GM12872 (cell line): ENCODE results near the gene HRK.

ENCODE experiments used
- TF ChIP-seq, protein P1 (sequence below): IDR thresholded peaks from 3 replicates; pipeline ENCODE4 v1.5.1; 2011; ENCODE audit warnings: low read depth, mild to moderate bottlenecking, low read length, moderate library complexity; ENCODE audit not compliant: insufficient read depth

The HRK gene

DNA sequence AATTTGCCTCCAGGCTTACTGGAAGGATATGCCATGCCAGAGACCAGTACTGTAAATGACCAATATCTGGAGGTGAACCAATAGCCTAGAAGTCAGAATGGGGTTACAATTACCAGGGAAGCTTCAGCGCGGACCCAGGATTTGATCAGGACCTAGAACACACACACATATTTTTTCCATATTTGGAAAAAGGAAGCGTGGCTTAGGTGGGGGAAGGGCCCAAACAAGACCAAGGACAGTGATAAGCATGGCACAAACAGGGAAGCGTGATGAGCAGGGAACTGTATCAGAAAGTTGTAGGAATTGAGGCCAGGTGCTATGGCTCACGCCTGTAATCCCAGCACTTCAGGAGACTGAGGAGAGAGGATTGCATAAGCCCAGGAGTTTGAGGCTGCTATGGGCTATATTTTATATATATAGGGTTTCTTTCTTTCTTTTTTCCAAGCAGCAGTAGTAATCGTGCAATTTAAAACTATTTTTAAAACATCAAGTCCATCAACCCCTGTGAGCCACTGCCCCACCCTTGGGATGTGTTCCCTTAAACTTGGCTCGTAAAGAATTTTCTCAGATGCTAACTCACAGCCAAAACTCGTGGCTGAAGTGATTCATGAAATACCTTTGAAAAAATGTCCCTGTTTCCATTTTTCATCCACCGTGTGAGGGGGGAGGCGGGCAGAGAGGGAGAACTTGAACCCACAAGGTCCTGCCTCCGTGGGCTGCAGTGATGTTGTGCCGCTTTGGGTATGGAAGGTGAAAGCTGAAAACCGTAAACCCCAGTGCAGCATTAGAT, 16.7 kb downstream of the HRK start:
- TF ChIP-seq, protein P1, sequence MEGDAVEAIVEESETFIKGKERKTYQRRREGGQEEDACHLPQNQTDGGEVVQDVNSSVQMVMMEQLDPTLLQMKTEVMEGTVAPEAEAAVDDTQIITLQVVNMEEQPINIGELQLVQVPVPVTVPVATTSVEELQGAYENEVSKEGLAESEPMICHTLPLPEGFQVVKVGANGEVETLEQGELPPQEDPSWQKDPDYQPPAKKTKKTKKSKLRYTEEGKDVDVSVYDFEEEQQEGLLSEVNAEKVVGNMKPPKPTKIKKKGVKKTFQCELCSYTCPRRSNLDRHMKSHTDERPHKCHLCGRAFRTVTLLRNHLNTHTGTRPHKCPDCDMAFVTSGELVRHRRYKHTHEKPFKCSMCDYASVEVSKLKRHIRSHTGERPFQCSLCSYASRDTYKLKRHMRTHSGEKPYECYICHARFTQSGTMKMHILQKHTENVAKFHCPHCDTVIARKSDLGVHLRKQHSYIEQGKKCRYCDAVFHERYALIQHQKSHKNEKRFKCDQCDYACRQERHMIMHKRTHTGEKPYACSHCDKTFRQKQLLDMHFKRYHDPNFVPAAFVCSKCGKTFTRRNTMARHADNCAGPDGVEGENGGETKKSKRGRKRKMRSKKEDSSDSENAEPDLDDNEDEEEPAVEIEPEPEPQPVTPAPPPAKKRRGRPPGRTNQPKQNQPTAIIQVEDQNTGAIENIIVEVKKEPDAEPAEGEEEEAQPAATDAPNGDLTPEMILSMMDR, result no peak

DNA sequence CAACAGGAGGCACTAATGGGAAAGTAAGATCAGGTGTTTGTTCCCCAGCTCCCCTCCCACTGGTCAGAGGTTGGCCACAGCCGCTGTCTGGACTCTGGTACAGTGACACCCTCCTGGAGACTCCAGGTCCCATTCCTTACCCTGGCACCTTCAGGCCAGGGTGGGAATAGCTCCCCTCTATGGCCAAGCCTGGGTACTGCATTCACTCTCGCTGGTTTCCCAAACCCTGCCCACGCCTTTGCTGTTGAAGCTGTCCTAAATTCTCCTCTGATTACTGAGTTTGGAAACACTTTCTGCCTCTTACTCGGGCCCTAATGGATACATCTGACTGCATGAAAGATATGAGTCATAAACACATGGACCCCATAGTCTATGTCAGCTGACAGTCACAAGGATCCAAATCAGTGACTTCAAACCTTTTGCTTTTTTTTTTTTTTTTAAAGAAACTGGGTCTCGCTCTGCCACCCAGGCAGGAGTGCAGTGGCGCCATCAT, 17.9 kb downstream of the HRK start:
- TF ChIP-seq, protein P1, result peak; percentile 84

DNA sequence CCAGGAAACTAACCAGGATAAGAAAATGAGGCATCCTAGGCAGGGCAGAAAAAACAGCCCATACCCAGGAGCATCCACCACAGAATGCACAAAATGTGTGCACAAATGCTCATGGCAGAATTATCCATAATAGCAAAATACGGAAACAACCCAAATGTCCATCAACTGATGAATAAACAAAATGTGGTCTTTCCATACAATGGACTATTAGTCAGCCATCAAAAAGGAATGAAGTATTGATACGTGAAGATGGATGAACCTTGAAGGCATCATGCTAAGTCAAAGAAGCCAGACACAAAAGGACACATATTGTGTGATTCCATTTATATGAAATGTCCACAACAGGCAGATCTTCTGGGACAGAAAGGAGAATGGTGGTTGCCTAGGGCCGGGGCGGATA, 19.1 kb downstream of the HRK start:
- TF ChIP-seq, protein P1, result no peak

DNA sequence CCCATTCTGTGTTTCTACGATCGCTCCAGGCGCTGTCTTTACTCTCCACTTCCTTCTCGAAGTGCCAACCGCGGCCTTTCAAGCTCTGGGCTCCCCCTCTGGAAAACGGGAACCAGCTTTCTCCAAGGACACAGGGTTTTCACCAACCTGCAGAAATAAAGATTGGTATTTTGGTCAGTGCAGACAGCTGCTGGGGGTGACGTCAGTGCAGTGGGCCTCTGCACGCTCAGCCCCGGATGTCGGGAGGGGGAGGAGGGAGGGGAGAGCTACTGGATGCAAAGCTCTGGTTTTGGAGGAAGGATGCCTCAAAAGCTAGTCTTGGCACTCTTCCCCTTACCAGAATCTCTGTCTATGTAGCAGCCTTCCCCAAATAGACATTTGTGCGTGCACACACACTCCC, 19.9 kb downstream of the HRK start:
- TF ChIP-seq, protein P1, result no peak

- TF ChIP-seq, protein P1, result no peak
These were observed 21.0 kb downstream of the HRK start for GRCh38 chr12:116860263-116860662.

DNA sequence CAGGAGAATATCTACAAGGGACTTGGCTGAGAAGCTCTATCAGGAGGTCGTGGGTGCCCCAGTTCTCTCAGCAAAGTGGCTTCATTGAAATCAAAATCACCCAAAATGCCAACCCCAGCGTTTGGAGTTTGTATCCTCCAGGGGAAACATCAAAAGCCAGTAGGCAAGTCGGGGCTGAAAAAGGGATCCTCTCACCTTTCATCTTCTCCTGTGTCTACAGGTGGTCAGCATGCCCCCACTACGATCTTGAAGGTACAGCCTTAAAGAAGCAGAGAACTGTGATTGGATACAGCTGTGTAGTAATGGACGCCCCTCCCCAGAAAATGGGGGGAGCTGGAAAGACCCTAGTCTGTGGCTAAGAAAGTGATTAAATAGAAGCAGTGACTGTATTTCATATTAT, 22.2 kb downstream of the HRK start:
- TF ChIP-seq, protein P1, result no peak

GRCh38 chr12:116856729-116857128, 24.5 kb downstream of the HRK start:
- TF ChIP-seq, protein P1, result no peak
